Stimulated activated CD4-positive, alpha-beta T cell treated with anti-CD3 and anti-CD28 coated beads, Interleukin-2, amount 100 ng/mL, for 4 hours (primary cell): ENCODE results near the gene ANKRD26.

Experiments used
- DNase-seq: peaks from one replicate; pipeline ENCODE4 v3.0.0-alpha.2; 2020; ENCODE audit warnings: low read depth

ANKRD26 gene

GRCh38 chr10:27020243-27020642, 80.1 kb downstream of the ANKRD26 start:
- DNase-seq: no peak

- no peak for DNase-seq
These were observed 80.5 kb downstream of the ANKRD26 start for GRCh38 chr10:27019827-27020226.

- no peak for DNase-seq
These were observed 102.7 kb downstream of the ANKRD26 start for GRCh38 chr10:26997610-26998009.

- DNase-seq: no peak
These were observed 105.6 kb downstream of the ANKRD26 start for GRCh38 chr10:26994743-26995142.

- no peak for DNase-seq
These were observed 112.4 kb downstream of the ANKRD26 start for GRCh38 chr10:26987851-26988250.

GRCh38 chr10:26983156-26983555, 117.1 kb downstream of the ANKRD26 start:
- DNase-seq: no peak

GRCh38 chr10:26982058-26982457, 118.2 kb downstream of the ANKRD26 start:
- no peak for DNase-seq

GRCh38 chr10:26981232-26981824, 119.0 kb downstream of the ANKRD26 start:
- DNase-seq: no peak

GRCh38 chr10:26978519-26978918, 121.8 kb downstream of the ANKRD26 start:
- DNase-seq: no peak

GRCh38 chr10:26977635-26978034, 122.7 kb downstream of the ANKRD26 start:
- DNase-seq: no peak

GRCh38 chr10:26970667-26971066, 129.6 kb downstream of the ANKRD26 start:
- DNase-seq: no peak

GRCh38 chr10:26969145-26969926, 131.0 kb downstream of the ANKRD26 start:
- no peak for DNase-seq

- DNase-seq: no peak
These were observed 137.5 kb downstream of the ANKRD26 start for GRCh38 chr10:26962835-26963234.

- no peak for DNase-seq
These were observed 140.0 kb downstream of the ANKRD26 start for GRCh38 chr10:26960308-26960707.

- no peak for DNase-seq
These were observed 140.5 kb downstream of the ANKRD26 start for GRCh38 chr10:26959841-26960240.
